Skeletal muscle tissue (tissue), 4 donors: ENCODE data around the gene SNCG. TPM values are rescaled to one million over a fixed set of nuclear protein-coding genes. Genes with fewer than 3 reads are reported as not detected.

ENCODE experiments used
- H3K27ac ChIP-seq: one replicate; pipeline ENCODE4 v1.7.0; 2013; ENCODE audit warnings: mild to moderate bottlenecking, low read depth, low read length, inconsistent platforms
- H3K27me3 ChIP-seq, 3 donors: one replicate each; pipeline ENCODE4 v1.7.0; 2013; ENCODE audit warnings: low read length in 3 of 3; ENCODE audit not compliant: control insufficient read depth in 3 of 3, insufficient read depth in 3 of 3
- H3K36me3 ChIP-seq, 3 donors: one replicate each; pipeline ENCODE4 v1.7.0; 2013; ENCODE audit warnings: low read length in 3 of 3; ENCODE audit not compliant: control insufficient read depth in 3 of 3, insufficient read depth in 3 of 3
- H3K4me1 ChIP-seq, 3 donors: one replicate each; pipeline ENCODE4 v1.7.0; 2013; ENCODE audit warnings: low read length in 3 of 3, mild to moderate bottlenecking in 3 of 3; ENCODE audit not compliant: control insufficient read depth in 3 of 3, insufficient read depth in 3 of 3
- H3K4me3 ChIP-seq, 3 donors: one replicate each; pipeline ENCODE4 v1.7.0; 2013; ENCODE audit warnings: low read length in 3 of 3
- H3K9ac ChIP-seq, 3 donors: one replicate each; pipeline ENCODE4 v1.7.0; 2013; ENCODE audit warnings: low read length in 3 of 3, mild to moderate bottlenecking in 3 of 3, moderate library complexity in 2 of 3, low read depth in 1 of 3
- H3K9me3 ChIP-seq, 3 donors: one replicate each; pipeline ENCODE4 v1.7.0; 2013; ENCODE audit warnings: low read length in 3 of 3; ENCODE audit not compliant: control insufficient read depth in 3 of 3
- total RNA-seq: library from RNA; depleted of rRNA; stranded (reverse); fragments of >200 nt; gene quantifications from one replicate; pipeline ENCODE4 v1.2.3, GENCODE V29; 2014
- donor health status: Osteomylitis.

SNCG gene
- total RNA-seq, 1 donor from 2014 or later = 4.2 TPM

GRCh38 chr10:86960003-86960862 is 1.8 kb downstream of the SNCG start:
- H3K36me3 ChIP-seq = no peaks in the 10 kb centered on the region
- peak overlapping the region; percentile 58 for H3K27ac ChIP-seq
- H3K27me3 ChIP-seq = peaks cover 0 to 6% (median 6%) of the 10 kb centered on the region in 3 donors
- H3K9ac ChIP-seq = peak overlapping the region in 2 of 3 donors; percentile 38 to 73
- H3K4me3 ChIP-seq = peak overlapping the region in 1 of 3 donors; percentile 67
- peaks cover 23 to 54% (median 29%) of the 10 kb centered on the region in 3 donors for H3K4me1 ChIP-seq
- H3K9me3 ChIP-seq = no peaks in the 10 kb centered on the region

- no peaks in the 10 kb centered on the region for H3K36me3 ChIP-seq
- no peak overlapping the region for H3K4me3 ChIP-seq
- no peak overlapping the region for H3K9ac ChIP-seq
- H3K9me3 ChIP-seq = no peaks in the 10 kb centered on the region
- no peak overlapping the region for H3K27ac ChIP-seq
- H3K27me3 ChIP-seq = peaks cover 0 to 6% (median 6%) of the 10 kb centered on the region in 3 donors
- H3K4me1 ChIP-seq = peaks cover 19 to 55% (median 27%) of the 10 kb centered on the region in 3 donors
Measured at GRCh38 chr10:86960863-86961434, 2.5 kb downstream of the SNCG start.

GRCh38 chr10:86961481-86962091 is 3.2 kb downstream of the SNCG start:
- H3K4me3 ChIP-seq = no peak overlapping the region
- H3K36me3 ChIP-seq = no peaks in the 10 kb centered on the region
- H3K27me3 ChIP-seq = peaks cover 0 to 6% (median 6%) of the 10 kb centered on the region in 3 donors
- no peaks in the 10 kb centered on the region for H3K9me3 ChIP-seq
- H3K27ac ChIP-seq = no peak overlapping the region
- peaks cover 22 to 55% (median 31%) of the 10 kb centered on the region in 3 donors for H3K4me1 ChIP-seq
- no peak overlapping the region for H3K9ac ChIP-seq

- no peak overlapping the region for H3K27ac ChIP-seq
- H3K4me3 ChIP-seq = no peak overlapping the region
- no peak overlapping the region for H3K9ac ChIP-seq
- H3K27me3 ChIP-seq = peaks cover 0 to 6% (median 6%) of the 10 kb centered on the region in 3 donors
- no peaks in the 10 kb centered on the region for H3K36me3 ChIP-seq
- H3K4me1 ChIP-seq = peaks cover 30 to 55% (median 35%) of the 10 kb centered on the region in 3 donors
- H3K9me3 ChIP-seq = no peaks in the 10 kb centered on the region
Measured at GRCh38 chr10:86962136-86962980, 4.0 kb downstream of the SNCG start.

GRCh38 chr10:86962981-86963310 is 4.5 kb downstream of the SNCG start:
- H3K4me1 ChIP-seq = peaks cover 34 to 57% (median 36%) of the 10 kb centered on the region in 3 donors
- H3K36me3 ChIP-seq = no peaks in the 10 kb centered on the region
- H3K27me3 ChIP-seq = peaks cover 0 to 6% (median 6%) of the 10 kb centered on the region in 3 donors
- H3K9me3 ChIP-seq = no peaks in the 10 kb centered on the region
- no peak overlapping the region for H3K4me3 ChIP-seq
- no peak overlapping the region for H3K27ac ChIP-seq
- H3K9ac ChIP-seq = no peak overlapping the region

GRCh38 chr10:86963341-86963919 is 5.0 kb downstream of the SNCG start:
- Histone ChIP-seq H3K9me3 (no peaks in the 10 kb centered on the region), H3K27me3 (peaks cover 0 to 6% (median 4%) of the 10 kb centered on the region in 3 donors), H3K4me1 (peaks cover 36 to 56% (median 37%) of the 10 kb centered on the region in 3 donors), H3K27ac (no peak overlapping the region), H3K9ac (no peak overlapping the region), H3K4me3 (no peak overlapping the region), H3K36me3 (no peaks in the 10 kb centered on the region)

GRCh38 chr10:86964061-86964846 is 5.9 kb downstream of the SNCG start:
- peaks cover 40 to 56% (median 42%) of the 10 kb centered on the region in 3 donors for H3K4me1 ChIP-seq
- no peak overlapping the region for H3K27ac ChIP-seq

GRCh38 chr10:86964847-86965190 is 6.4 kb downstream of the SNCG start:
- H3K36me3 ChIP-seq = no peaks in the 10 kb centered on the region
- no peaks in the 10 kb centered on the region for H3K9me3 ChIP-seq
- no peak overlapping the region for H3K9ac ChIP-seq
- peaks cover 41 to 57% (median 44%) of the 10 kb centered on the region in 3 donors for H3K4me1 ChIP-seq
- no peak overlapping the region for H3K27ac ChIP-seq
- H3K4me3 ChIP-seq = no peak overlapping the region
- peaks cover 0 to 5% (median 0%) of the 10 kb centered on the region in 3 donors for H3K27me3 ChIP-seq

More at GRCh38 chr10:86964061-86964846, 5.9 kb downstream of the SNCG start:
- no peaks in the 10 kb centered on the region for H3K36me3 ChIP-seq
- peaks cover 0 to 3% (median 1%) of the 10 kb centered on the region in 3 donors for H3K27me3 ChIP-seq
- H3K9ac ChIP-seq = no peak overlapping the region
- no peak overlapping the region for H3K4me3 ChIP-seq
- no peaks in the 10 kb centered on the region for H3K9me3 ChIP-seq
